Stimulated activated CD4-positive, alpha-beta T cell treated with anti-CD3 and anti-CD28 coated beads, Interleukin-12 subunit alpha, Interleukin-12 subunit beta, amount 100 ng/mL, for 24 hours (primary cell): ENCODE measurements around the gene NNAT.

Experiments
- DNase-seq, 2 experiments: peaks; one replicate each; pipeline ENCODE4 v3.0.0-alpha.2; 2020; ENCODE audit warnings: low read depth in 2 of 2

The NNAT gene

DNA sequence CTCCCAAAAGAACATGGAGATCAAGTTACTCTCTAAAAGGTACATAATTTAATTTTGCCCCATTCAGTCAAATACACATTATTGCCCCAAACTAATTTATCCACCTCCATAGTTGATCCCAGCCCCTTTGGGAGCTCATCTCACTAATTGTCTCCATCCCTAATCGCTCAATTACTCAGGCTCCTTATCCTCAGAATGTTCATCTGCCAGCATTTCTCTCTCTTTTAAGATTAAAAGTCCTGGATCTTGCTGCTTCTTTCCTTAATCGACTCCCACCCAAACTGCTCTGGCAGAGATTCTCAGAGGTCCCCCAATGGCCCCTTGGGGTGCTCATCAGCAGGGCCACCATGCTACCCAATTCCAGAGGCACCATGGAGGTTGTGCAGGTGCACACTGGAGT lies 18.4 kb upstream of the NNAT start:
- no peak for DNase-seq

DNA sequence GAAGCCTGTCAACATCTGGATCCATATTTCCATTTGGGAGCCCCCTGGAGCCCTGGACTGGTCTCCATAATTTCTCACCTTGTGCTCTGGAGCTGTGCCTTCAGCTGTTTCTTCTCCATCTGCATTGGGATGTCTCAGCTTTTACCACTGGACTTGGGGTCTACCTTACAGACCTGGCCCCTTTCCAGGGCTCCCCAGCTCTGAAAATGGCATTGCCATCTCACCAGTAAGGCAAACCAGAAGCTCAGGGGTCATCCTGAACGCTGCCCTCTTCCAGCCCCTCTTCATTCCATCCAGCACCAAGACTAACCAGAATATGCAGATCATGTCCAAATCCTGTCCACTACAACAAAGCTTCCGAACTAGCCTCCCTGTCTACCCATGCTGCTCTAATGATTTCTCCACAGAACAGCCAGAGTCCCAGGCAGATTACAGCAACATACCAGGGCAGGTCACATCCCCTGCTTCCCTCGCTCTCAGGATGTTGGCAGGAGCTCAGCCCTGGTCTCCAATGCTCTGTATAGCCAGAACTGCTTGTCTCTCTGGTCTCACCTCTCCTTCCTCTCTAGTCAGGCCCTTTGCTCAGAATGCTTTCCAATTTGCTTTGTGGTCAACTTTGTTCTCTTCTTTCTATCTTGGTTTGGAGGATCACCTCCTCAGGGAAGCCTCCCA lies 17.7 kb upstream of the NNAT start:
- no peak for DNase-seq

DNA sequence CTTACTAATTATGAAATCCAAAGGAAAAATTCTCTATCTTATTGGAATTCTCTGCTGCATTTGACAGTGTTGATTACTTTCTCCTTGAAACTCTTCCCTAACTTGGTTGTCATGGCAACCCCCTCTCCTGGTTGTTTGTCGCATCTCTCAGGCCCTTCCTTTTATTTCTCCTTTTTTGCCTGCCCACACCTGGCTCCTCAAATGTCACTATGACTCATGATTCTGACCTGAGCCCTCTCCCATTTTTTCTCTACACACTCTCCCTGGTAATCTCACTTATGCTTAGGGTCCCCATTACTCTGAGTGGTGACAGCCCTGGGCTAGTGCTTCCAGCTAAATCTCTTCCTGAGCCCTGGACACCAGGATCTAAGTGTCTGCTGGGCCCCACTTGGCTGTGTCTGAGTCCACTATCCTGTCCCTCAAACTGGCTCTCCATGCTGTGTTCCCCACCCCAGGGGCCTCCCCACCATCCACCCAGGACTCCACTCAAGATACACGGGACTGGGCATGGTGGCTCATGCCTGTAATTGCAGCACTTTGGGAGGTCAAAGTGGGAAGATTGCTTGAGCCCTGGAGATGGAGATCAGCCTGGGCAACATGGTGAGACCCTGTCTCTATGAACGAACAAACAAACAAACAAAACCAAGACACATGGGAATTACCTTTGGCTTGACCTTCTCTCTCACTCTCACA lies 16.5 kb upstream of the NNAT start:
- no peak for DNase-seq

DNA sequence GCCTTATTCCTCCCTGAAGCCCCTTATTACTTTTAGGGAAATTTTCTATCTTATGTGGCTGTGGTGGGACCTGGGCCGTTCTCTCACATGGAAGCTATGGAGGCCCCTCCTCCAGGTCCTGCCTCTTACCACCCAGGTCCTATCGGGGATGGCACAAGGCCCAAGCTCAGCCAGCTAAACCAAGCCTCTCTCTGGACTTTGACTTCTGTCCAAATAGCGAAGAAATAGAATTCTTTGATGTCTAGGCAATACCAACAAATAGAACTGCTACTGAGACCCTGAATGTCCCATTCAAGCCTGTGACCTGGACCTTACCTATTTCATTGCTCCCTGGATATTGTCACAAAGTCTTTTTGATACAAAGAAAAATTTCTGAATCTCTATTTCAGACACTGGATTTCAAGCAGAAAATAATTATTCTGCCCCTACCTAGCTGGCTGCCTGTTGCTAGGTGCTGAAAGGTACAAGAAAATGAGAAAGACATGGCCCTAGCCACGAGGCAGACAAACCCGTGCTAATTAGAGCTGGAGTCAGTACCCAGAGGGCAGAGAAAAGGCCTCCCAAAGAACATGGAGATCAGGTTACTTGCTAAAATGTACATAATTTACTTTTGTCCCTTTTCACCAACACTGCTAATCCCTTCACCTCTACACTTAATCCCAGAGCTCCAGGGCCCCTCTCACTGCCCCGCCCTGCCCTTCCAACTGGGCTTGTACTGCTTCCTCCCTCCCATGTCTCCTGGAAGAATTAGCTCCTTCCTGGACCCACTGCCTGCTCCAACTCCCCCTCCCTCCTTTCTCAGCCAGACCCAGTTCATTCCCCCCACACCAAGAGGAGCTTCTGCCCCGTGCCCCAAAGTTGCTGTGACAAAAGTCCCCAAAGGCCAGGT lies 15.5 kb upstream of the NNAT start:
- no peak for DNase-seq

DNA sequence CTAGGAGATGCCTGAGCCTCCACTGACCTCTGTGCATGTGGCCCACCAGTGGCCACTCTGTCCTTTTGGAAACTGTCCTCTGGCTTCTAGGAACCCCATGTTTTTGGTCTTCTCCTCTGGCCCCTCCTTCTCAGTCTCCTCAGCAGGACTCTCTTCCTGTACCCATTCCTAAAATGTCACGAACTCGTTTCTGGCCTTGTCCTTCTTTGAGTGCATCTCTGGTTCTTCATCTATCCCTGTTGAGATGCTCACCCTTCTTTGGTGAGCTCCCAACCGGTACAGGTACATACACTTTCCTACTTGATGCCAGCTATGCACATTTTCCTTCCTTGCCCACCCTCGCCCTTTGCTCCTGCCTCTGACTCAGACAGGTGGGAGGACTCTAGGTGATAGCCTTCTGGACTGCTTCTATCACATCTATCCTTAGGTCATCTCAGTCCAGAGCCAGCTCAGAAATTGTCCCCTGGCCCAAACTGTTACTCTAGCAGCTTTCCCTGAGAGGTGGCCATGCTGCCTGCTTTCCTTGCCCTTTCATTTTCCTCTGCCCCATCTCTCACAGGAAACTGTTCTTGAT lies 14.8 kb upstream of the NNAT start:
- DNase-seq = no peak

DNA sequence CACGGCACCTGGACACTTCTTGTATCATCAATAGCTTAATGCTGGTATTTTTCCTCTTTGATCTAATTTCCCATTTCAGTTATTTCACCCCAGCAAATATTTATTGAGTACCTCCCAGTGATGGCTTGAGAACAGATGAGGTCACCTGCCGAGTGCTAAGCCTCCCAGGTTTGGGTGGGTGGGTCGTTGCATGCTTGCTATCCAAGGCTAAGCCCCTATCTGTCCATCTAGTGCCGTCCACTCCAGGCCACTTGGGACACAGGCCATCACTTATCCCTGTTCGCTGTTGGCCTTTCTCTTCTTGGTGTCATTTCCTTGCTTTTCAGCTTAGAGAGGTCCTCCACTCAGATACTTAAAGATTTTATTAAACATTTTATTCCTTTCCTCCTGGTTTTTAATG lies 10.8 kb upstream of the NNAT start:
- no peak for DNase-seq

DNA sequence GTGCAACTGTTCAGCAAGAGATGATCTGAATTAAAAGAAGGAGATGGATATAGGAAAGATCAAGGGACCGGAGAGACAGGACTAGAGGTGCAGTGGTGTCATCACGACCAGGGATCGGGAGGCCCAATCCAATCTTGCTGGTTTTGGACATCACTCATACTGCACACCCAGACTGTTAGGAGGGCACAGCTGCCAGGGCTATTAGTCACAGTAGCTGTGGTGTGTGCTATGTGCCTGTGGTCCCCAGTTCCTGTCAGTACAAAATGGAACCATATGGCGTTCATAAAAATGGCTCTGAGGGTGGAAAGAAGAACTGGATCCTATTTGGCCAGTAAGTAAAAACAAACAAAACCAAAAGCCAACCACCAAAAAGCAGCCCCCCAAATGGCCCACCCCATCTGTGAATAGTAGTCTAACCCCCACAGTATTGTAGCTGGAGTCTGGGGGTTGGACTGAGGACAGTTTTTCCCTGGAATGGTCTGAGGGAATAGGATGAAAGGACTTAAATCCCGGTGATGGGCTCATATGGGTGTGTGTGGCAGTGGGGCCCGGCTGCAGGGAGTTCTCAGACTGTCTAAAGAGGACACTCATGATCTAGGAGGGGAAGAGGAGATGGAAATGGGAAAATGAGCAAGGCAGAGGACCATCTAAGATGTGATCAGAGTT lies 9.3 kb upstream of the NNAT start:
- DNase-seq = no peak

DNA sequence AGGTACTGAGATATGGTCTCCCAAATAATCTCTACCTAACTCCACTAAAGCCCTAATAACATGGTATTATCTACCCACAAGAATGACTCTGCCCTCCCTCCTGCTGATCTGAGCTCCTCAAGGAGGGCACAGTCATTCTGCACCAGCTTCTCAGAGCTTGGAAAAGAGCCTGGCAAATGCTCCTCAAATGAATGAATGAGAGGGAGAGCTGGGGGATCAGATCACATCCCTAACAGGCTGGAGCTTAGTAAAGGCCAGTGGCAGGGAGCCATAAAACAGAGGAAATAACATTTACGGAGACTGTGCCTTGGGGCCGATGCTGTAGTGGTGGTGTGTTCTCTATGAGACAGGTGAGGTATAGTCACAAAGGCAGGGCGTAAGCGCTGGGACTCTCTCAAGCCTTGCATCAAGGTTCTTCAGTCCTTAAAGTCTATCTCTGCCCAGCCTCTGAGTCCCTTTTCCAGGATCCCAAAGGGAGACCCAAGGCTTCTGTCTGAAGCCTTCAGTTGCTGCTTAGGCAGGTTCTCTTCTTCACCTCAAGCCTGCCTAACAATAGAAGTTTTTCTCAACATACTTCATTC lies 7.2 kb upstream of the NNAT start:
- no peak for DNase-seq

DNA sequence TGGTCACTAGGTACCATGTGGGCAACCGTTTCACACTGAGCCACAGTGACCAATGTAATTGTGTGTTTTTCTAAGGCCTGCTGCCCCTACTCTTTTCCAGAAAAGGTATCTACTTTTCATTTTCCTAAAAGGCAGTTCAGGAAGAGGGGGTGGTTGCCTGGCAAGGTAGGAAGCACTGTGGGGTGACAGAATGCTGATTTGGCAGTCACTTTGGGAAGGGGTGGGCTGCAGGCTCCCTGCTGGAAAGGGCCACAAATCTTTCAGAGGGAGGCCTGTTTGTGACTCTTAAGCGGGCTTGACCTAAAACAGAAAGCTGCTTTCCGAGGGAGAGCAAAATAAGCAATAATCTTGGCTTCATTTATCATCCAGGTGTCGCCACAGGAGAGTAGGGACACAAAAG lies 5.2 kb upstream of the NNAT start:
- DNase-seq = no peak

DNA sequence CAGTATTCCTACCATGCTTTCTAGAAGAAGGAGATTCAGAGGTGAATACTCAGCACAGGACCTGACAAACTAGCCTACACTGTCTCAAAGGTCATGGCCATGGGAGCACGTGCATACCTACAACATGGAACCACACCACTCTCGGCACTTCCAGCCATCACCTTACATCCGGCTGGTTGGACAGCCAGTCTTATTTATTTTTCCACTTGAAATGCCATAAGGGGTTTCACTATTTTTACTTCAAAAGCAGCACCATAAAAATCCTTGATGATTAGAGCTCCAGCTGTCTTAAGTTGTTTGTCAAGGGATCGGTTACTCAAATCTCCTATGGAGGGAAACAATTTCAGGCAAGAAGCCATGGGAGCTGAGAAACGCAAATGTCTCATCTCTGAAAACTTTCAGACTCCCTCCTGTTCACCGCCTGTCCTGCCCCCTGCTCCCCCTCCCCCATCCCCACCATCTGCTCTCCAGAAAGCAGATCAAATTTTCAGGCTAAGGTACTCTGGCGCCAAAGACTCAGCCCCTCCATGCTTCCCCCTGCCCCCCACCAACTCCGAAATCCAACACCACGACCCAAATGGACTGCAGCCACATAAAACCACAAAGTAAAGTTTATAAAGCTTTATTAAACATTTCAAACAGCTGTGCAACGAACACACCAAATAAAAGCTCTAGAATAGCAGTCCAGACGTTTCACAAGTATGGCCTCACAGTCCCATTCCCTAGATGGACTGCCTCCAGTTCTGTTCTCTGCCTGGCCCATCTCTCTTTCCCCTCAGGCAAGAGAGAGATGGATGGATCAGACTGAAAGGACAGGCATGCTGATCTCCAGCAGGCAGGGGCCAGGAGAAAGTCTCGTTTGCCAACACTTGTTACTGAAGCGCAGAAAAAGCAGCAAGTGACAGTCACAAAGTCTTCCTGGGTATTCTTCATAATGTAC lies 4.0 kb upstream of the NNAT start:
- DNase-seq = no peak

DNA sequence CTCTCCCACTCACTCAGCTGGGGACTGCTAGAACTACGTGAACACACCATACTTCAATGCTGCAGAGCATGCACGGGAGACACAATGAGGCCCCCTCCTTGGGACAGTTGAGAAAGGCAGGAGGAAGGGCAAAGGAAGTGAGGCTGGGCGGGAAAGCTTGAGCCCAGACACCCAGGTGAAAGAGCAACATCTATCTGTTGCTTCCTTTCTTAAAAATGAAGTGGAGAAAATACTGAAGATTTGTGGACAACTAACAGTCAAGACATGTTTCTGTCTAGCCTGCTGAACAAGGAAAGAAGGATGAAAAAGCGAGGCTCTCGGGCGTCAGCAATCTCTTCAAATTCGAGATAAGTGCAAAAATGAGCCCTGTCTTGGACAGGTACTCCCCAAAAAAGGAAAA lies 3.0 kb upstream of the NNAT start:
- no peak for DNase-seq

DNA sequence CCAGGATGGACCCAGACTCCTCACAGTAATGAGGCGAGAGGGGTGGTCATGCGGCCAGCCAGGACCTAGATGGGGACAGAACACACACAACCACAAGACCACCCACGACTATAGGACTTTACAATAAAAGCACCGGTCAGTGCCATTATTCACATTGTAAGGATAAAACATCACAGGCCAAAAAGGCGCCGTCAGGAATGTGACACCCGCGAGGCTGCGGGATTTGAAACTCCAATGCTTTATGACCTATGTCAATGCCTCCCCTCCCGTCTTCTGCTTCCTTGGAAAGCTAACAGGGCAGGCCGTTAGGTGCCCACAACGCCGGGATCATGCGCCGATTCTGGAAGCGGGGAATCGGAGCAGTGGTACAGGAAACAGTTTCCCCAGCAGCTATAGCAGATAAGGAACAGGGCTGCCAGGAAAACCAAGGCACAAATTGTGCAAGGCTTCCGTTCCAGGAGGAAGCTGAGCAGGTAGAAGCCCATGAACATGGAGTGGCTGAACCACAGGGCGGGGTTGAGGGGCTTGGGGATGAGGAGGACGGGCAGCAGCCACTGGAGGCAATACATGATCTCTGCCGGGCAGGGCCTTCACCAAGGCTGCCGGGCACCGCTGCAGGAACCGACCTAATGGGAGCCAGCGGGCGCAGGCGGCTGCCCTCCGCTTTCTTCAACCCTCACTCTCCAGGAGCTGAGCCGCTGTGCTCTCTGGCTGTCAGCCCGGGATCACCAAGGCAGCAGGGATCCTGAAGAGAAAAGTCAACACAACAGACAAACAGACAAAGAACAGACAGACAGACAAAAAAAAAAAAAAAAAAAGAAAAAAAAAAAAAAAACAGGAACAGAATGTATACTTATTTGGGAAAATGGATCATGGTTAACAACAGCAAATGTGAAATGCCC lies 2.2 kb upstream of the NNAT start:
- no peak for DNase-seq

DNA sequence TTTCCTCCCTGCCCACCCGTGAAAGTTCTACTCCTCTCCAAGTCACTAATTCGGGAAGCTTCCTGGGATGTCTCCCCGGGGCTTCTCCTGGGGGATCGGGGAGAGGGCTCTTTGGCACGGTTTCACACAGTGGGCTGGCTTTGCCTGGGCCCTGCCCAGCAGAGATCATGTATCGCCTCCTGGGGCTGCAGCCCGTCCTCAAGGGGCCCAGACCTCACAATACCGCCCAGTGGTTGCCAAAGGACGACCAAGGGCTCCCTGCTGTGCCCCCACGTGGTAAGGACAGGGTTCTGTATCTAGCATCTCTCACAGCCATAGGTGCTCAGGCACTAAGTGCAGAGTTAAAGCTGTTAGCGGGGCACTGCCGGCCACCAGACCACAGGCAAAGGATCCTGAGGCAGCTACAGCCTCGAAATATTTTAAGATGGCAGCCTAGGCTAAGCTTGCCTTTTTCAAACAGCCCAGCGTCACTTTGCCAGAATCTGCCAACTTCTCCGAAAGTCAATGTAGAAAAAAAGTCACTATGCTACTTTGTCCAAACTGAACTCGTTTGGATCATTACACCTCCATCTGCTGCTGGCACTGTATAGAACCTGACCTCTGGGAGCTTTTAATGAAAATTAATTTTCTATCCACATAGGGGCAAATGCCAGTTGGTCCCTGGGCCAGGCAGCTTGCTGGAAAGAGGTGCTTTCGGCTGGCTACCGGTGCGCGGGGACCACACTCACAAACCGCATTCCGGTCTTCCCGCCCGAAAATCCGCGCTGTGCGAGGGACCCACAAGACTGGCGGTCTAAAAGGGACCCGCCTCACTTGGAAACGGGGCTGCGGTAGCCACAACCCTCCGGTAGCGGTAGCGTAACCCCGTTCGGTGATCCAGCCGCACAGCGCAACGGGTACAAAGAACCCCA lies 1.3 kb upstream of the NNAT start:
- no peak for DNase-seq

DNA sequence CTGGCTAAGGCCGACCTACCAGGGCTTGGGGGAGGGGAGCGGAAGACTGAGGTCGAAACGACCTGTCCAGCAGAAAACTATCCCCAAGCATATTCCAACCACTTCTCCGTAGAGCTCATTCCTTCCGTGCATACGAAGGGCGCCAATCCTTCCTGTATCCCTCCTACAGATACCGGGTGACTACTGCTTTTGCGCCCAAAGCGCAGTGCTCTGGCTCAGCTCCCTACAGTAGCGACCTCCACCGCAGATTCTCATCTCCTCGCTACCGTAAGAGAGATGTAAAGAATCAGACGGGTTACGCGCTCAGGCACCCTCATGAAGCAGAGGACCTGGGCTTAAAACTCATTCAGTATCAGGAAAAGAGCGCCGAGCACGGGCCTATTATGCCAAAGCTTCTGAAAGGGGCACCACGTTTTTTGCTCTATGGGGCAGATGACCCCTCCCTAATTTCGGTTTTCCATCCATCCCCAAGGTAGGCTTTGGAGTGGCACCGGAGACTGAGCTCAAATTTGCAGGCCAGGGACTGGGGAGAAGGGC lies 563 bp upstream of the NNAT start:
- no peak for DNase-seq

DNA sequence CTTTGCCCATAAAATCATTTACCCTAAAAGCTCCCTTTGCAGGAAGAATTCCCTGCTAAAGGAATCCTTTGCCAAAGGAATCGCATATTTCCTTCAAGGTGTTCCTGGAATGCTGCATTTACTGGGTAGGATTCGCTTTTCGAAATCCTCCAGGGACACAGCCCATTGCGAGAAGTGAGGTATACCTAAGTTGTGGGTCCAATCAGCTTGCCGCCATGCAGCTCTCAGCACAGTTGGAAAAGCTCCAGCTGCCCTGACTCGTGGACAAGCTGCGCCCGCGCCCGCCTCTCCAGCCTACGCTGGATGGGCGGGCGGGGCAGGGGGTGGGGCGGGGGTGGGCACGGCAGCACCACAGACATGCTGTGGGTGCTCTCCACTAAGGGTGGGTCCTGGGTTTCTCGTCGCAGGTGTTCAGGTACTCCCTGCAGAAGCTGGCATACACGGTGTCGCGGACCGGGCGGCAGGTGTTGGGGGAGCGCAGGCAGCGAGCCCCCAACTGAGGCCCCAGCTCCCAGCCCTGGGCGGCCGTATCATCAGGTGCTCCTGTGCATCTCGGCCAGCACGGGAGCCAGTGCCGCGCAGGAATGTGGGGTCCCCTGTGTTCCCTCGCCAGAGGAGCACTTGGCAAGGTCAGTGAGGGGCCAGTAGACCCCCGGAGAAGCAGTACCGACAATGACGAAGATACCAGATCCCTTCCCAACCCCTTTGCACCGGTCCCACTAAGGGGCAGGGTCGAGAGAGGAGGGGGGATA lies 1.4 kb downstream of the NNAT start:
- no peak for DNase-seq

DNA sequence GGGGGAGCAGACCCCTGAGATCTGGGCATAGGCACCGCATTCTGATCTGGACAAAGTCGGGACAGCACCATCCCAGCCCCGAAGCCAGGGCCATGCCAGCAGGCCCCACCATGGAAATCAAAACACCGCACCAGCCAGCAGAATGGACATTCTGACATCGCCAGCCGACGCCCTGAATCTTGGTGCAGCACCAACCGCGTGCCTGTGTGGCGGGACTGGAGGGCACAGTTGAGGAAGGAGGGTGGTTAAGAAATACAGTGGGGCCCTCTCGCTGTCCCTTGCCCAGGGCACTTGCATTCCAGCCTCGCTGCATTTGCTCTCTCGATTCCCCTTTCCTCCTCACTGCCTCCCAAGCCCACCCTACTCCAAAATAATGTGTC lies 2.0 kb downstream of the NNAT start:
- no peak for DNase-seq
